Suprapubic skin (tissue), 4 donors: ENCODE data around the gene RALB.

Source experiments
- EP300 ChIP-seq: sonication (generic); formaldehyde crosslinking; IDR thresholded peaks from one replicate; pipeline ENCODE4 v1.6.1; 2017; ENCODE audit warnings: antibody characterized with exemption
- POLR2A ChIP-seq, 2 donors: fragments of 450-650 bp; IDR thresholded peaks; one replicate each; pipeline ENCODE4 v1.6.1; 2017; ENCODE audit warnings: antibody characterized with exemption in 2 of 2, mild to moderate bottlenecking in 2 of 2, moderate library complexity in 2 of 2
- POLR2AphosphoS5 ChIP-seq, 3 donors: sonication (generic); formaldehyde crosslinking; IDR thresholded peaks; one replicate each; pipeline ENCODE4 v1.6.1; 2017; ENCODE audit warnings: antibody characterized with exemption in 3 of 3
- TF ChIP-seq, protein P1 (sequence below), 2 donors: fragments of 200-600 bp in 1 of 2; fragments of 450-650 bp in 1 of 2; sonication (generic) in 1 of 2; IDR thresholded peaks; one replicate each; pipeline ENCODE4 v1.5.1; 2016 to 2019; ENCODE audit warnings: antibody characterized with exemption in 2 of 2, mild to moderate bottlenecking in 1 of 2, moderate library complexity in 1 of 2

DNA sequence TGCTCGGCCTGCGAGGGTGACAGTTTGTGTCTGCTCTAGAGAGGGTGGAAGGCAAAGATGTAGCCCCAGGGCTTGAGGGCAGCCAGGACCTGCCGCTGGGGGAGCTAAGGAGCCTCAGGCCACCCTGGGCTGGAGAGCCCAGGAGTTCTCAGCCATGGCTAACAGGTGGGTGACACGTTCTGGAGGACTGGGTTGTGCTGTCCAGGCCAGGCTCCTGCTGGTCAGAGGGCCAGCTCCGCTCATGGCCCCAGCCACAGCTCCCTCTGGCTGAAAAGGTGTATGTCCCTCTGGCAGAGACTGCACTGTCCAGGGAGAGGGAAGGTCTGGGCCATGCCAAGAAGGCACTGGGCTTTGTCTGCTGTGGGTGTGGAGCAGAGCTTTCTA lies 48.6 kb upstream of the RALB start:
- TF ChIP-seq POLR2AphosphoS5 (IDR thresholded peaks at IDR 0.05) (no peak), POLR2A (IDR thresholded peaks at IDR 0.05) (no peak), EP300 (no peak)
- TF ChIP-seq, protein P1, sequence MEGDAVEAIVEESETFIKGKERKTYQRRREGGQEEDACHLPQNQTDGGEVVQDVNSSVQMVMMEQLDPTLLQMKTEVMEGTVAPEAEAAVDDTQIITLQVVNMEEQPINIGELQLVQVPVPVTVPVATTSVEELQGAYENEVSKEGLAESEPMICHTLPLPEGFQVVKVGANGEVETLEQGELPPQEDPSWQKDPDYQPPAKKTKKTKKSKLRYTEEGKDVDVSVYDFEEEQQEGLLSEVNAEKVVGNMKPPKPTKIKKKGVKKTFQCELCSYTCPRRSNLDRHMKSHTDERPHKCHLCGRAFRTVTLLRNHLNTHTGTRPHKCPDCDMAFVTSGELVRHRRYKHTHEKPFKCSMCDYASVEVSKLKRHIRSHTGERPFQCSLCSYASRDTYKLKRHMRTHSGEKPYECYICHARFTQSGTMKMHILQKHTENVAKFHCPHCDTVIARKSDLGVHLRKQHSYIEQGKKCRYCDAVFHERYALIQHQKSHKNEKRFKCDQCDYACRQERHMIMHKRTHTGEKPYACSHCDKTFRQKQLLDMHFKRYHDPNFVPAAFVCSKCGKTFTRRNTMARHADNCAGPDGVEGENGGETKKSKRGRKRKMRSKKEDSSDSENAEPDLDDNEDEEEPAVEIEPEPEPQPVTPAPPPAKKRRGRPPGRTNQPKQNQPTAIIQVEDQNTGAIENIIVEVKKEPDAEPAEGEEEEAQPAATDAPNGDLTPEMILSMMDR (IDR thresholded peaks at IDR 0.05) = no peak
